GM06990 (cell line): ENCODE measurements around the gene ZBTB7C.

ENCODE experiments used
- DNase-seq: peaks from one replicate; pipeline ENCODE4 v3.0.0-alpha.2; 2011; ENCODE audit not compliant: insufficient read length; ENCODE audit errors: extremely low read depth
- H3K27me3 ChIP-seq: replicated peaks from 2 replicates; pipeline ENCODE4 v1.6.0; 2011; ENCODE audit warnings: low read length; ENCODE audit not compliant: control insufficient read depth, insufficient read depth
- H3K36me3 ChIP-seq: 2 replicates; pipeline ENCODE4 v1.5.1; 2011; ENCODE audit warnings: low read length; ENCODE audit not compliant: control insufficient read depth, insufficient read depth
- H3K4me3 ChIP-seq: replicated peaks from 2 replicates; pipeline ENCODE4 v1.5.1; 2011; ENCODE audit warnings: low read depth, mild to moderate bottlenecking, control low read depth, low read length
- CTCF ChIP-seq: IDR thresholded peaks from 2 replicates; pipeline ENCODE4 v1.5.1; 2011; ENCODE audit warnings: low read length, control low read depth, mild to moderate bottlenecking, inconsistent platforms; ENCODE audit not compliant: insufficient read depth, poor library complexity, severe bottlenecking

The ZBTB7C gene

GRCh38 chr18:48072428-48073204 lies 336.6 kb downstream of the ZBTB7C start:
- DNase-seq: no peak
- Histone ChIP-seq H3K4me3 (no peak overlapping the region), H3K36me3 (no peaks in the 10 kb centered on the region), H3K27me3 (peaks cover 4% of the 10 kb centered on the region; the same call in 1 of the 2 replicates)
- no peak for TF ChIP-seq CTCF

GRCh38 chr18:48068916-48069445 lies 340.2 kb downstream of the ZBTB7C start:
- H3K27me3 ChIP-seq: peaks cover 1% of the 10 kb centered on the region

GRCh38 chr18:48066225-48066652 lies 342.9 kb downstream of the ZBTB7C start:
- TF ChIP-seq CTCF: no peak
- Histone ChIP-seq H3K4me3 (no peak overlapping the region), H3K36me3 (no peaks in the 10 kb centered on the region), H3K27me3 (peaks cover 1% of the 10 kb centered on the region)
- DNase-seq: no peak

More at GRCh38 chr18:48068916-48069445, 340.2 kb downstream of the ZBTB7C start:
- TF ChIP-seq CTCF: no peak
- Histone ChIP-seq H3K36me3 (no peaks in the 10 kb centered on the region), H3K4me3 (no peak overlapping the region)
- no peak for DNase-seq

- H3K27me3 ChIP-seq: peaks cover 1% of the 10 kb centered on the region
- no peak for DNase-seq
- TF ChIP-seq CTCF: no peak
- H3K4me3 ChIP-seq: no peak overlapping the region
- H3K36me3 ChIP-seq: no peaks in the 10 kb centered on the region
Observed at GRCh38 chr18:48065601-48065995, 343.6 kb downstream of the ZBTB7C start.

GRCh38 chr18:48064978-48065600 lies 344.1 kb downstream of the ZBTB7C start:
- no peak for DNase-seq
- no peak for TF ChIP-seq CTCF
- no peaks in the 10 kb centered on the region for H3K36me3 ChIP-seq
- H3K27me3 ChIP-seq: peaks cover 2% of the 10 kb centered on the region
- H3K4me3 ChIP-seq: no peak overlapping the region
